Smooth muscle cell (in vitro differentiated cells): ENCODE results near the gene ERBB2. TPM values are rescaled to one million over a fixed set of nuclear protein-coding genes. Genes with fewer than 3 reads are reported as not detected.

Experiments
- DNase-seq: peaks from one replicate; lab custom pipeline; 2025; ENCODE audit not compliant: unreplicated experiment; lab: John Stamatoyannopoulos, UW
- H2AFZ ChIP-seq: fragments of 200-600 bp; sonication (generic); 2 replicates; pipeline ENCODE4 v1.6.0; 2016; ENCODE audit warnings: antibody characterized with exemption, low read depth, mild to moderate bottlenecking
- H3F3A ChIP-seq: fragments of 200-600 bp; sonication (generic); 2 replicates; pipeline ENCODE4 v1.6.0; 2017; ENCODE audit warnings: antibody characterized with exemption, low read depth
- H3K27ac ChIP-seq: fragments of 200-600 bp; sonication (generic); 2 replicates; pipeline ENCODE4 v1.5.1; 2016; ENCODE audit warnings: low read depth, mild to moderate bottlenecking
- H3K27me3 ChIP-seq: fragments of 200-600 bp; sonication (generic); 2 replicates; pipeline ENCODE4 v1.6.1; 2016; ENCODE audit warnings: low read depth, mild to moderate bottlenecking
- H3K36me3 ChIP-seq: fragments of 200-600 bp; sonication (generic); 2 replicates; pipeline ENCODE4 v1.5.1; 2016; ENCODE audit warnings: low read depth
- H3K4me1 ChIP-seq: fragments of 200-600 bp; sonication (generic); 2 replicates; pipeline ENCODE4 v1.5.1; 2016; ENCODE audit warnings: low read depth
- H3K4me2 ChIP-seq: fragments of 200-600 bp; sonication (generic); 2 replicates; pipeline ENCODE4 v1.6.0; 2016; ENCODE audit warnings: mild to moderate bottlenecking
- H3K4me3 ChIP-seq: fragments of 200-600 bp; sonication (generic); 2 replicates; pipeline ENCODE4 v1.5.1; 2016; ENCODE audit warnings: mild to moderate bottlenecking
- H3K79me2 ChIP-seq: fragments of 200-600 bp; sonication (generic); 2 replicates; pipeline ENCODE4 v1.6.0; 2016; ENCODE audit warnings: low read depth, mild to moderate bottlenecking
- H3K9ac ChIP-seq: fragments of 200-600 bp; sonication (generic); 2 replicates; pipeline ENCODE4 v1.6.0; 2016; ENCODE audit warnings: low read depth
- H3K9me3 ChIP-seq: fragments of 200-600 bp; sonication (generic); replicated peaks from 2 replicates; pipeline ENCODE4 v1.5.1; 2016; ENCODE audit warnings: low read depth
- H4K20me1 ChIP-seq: fragments of 200-600 bp; sonication (generic); 2 replicates; pipeline ENCODE4 v1.6.0; 2016; ENCODE audit warnings: low read depth
- CTCF ChIP-seq: fragments of 200-600 bp; sonication (generic); IDR thresholded peaks from 2 replicates; pipeline ENCODE4 v1.5.1; 2017; ENCODE audit warnings: borderline replicate concordance, mild to moderate bottlenecking, antibody characterized with exemption; ENCODE audit not compliant: insufficient read depth, poor library complexity, severe bottlenecking
- WGBS: methylation state at CpG from one replicate; pipeline ENCODE4 v1.1.7; 2016; ENCODE audit warnings: low lambda C conversion rate; 5-methylcytosine and 5-hydroxymethylcytosine counted together
- polyA plus RNA-seq: library from polyadenylated mRNA; unstranded; fragments of >200 nt; fragmentation: Nextera tagmentation; extraction: Ambion mirVana; gene quantifications from 2 replicates; pipeline ENCODE4 v1.2.1, GENCODE V29; 2016
- total RNA-seq: library from RNA; depleted of rRNA; stranded (reverse); fragments of >200 nt; gene quantifications from 2 replicates; pipeline ENCODE4 v1.2.3, GENCODE V29; 2014

The ERBB2 gene
- total RNA-seq: 44.5 and 49.4 TPM in 2 replicates
- 53.6 and 56.1 TPM in 2 replicates for polyA plus RNA-seq

- no peak within 1 kb of the TSS for H3K27ac ChIP-seq
- H3K79me2 ChIP-seq: peaks cover 34% of the 10 kb centered on the region
- no peaks in the 10 kb centered on the region for H3K27me3 ChIP-seq
- peaks cover 32% of the 10 kb centered on the region for H3K4me1 ChIP-seq
- WGBS: 1% methylated on average over 16 of the region's 20 CpGs
- TF ChIP-seq CTCF: no peak
- H3K9me3 ChIP-seq: no peaks in the 10 kb centered on the region
- H3K4me3 ChIP-seq: peak within 1 kb of the TSS; percentile 91
- peak within 1 kb of the TSS; percentile 90 for H2AFZ ChIP-seq
- no peaks in the 10 kb centered on the region for H3K36me3 ChIP-seq
- no peaks in the 10 kb centered on the region for H3F3A ChIP-seq
- DNase-seq: peak; percentile 43
- peak within 1 kb of the TSS; percentile 72 for H3K9ac ChIP-seq
- H4K20me1 ChIP-seq: peaks cover 38% of the 10 kb centered on the region
- H3K4me2 ChIP-seq: peak within 1 kb of the TSS; percentile 92
Observed at GRCh38 chr17:39699818-39700147, at the start of gene ERBB2. Gene ERBB2 (plus strand): TSS chr17:39700064. CDS start chr17:39700239, 175 bp downstream.

GRCh38 chr17:39650121-39650579, 49.7 kb upstream of the ERBB2 start:
- no peak overlapping the region for H3K9ac ChIP-seq
- WGBS: 84% methylated on average over 11 of the region's 11 CpGs
- H3K27me3 ChIP-seq: no peaks in the 10 kb centered on the region
- no peak overlapping the region for H3K4me2 ChIP-seq
- no peak overlapping the region for H3K4me3 ChIP-seq
- H3F3A ChIP-seq: no peaks in the 10 kb centered on the region
- TF ChIP-seq CTCF: no peak
- H3K27ac ChIP-seq: no peak overlapping the region
- H2AFZ ChIP-seq: no peak overlapping the region
- H3K79me2 ChIP-seq: peaks cover 9% of the 10 kb centered on the region
- no peaks in the 10 kb centered on the region for H3K36me3 ChIP-seq
- peaks cover 23% of the 10 kb centered on the region for H3K4me1 ChIP-seq
- H4K20me1 ChIP-seq: peaks cover 81% of the 10 kb centered on the region
- H3K9me3 ChIP-seq: no peaks in the 10 kb centered on the region
- DNase-seq: no peak

DNA sequence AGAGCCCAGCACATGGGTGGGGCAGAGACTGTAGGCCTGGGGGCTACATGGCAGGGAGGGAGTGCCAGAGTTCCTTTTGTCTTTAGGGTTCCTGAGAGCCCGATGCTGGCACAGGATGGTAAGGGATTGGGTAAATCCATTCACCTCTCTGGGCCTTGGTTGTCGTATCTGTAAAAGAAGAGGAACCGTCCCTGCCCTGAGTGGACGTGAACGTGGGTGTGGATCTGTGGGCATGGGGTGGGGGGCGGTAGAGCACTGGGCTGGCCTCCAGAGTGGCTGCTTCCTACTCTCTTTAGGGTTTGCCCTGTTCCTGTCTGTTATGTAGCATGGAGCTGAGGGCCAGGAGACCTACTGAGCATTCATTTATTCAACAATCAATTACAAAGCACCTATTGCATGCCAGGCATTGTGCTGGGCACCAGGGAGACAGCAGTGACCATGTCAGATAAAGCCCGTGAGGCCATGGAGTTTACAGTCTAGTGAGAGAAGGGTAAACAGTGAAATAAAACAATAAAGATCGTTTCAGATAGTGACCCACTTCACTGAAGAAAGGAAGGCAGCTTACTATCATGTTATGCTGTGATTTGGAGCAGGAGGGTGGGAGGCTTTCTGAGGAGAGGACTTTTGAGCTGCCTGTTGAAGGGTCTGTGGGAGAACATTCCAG, 47.8 kb upstream of the ERBB2 start:
- Histone ChIP-seq H4K20me1 (peaks cover 75% of the 10 kb centered on the region), H3K79me2 (peaks cover 7% of the 10 kb centered on the region), H3K27me3 (no peaks in the 10 kb centered on the region), H3K9ac (no peak overlapping the region), H3K36me3 (no peaks in the 10 kb centered on the region), H3K4me2 (no peak overlapping the region), H3K27ac (peak overlapping the region; percentile 29), H3K4me1 (peaks cover 20% of the 10 kb centered on the region), H3K4me3 (no peak overlapping the region), H2AFZ (no peak overlapping the region), H3K9me3 (no peaks in the 10 kb centered on the region), H3F3A (no peaks in the 10 kb centered on the region)
- 82% methylated on average over 8 of the region's 8 CpGs for WGBS
- no peak for DNase-seq
- TF ChIP-seq CTCF: no peak
